Measurements from ENCODE around the gene SLC43A2. TPM values are rescaled to one million over a fixed set of nuclear protein-coding genes. Genes with fewer than 3 reads are reported as not detected.

SLC43A2 gene
- total RNA-seq, 2 donors from 2014 or later, result 29.3 to 38.7 TPM

DNA sequence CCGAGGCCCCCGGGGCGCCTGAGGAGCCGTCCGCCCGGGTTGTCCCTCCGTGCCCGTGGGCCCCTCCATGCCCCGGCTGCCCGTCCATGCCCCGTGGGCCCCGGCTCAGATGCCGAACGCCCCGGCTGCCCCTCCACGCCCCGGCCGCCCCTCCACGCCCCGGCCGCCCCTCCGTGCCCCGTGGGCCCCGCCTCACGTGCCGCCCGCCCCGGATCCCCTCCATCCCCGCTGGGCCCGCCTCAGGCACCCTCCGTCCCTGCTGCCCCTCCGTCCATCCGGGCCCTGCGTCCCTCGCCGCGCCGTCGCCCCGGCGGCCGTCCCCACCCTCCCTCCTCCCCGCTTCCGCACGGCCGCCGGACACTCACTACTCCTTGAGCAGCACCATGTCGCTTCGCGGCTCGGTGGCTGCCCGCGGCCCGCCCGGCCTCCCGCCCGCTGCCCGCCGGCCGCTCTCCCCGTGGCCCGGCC, 66.4 kb downstream of the SLC43A2 start:
- DNase-seq, result peak; percentile 41
- intact Hi-C loops (cut with DNase I), result no loop called here
- TF ChIP-seq, protein P1, sequence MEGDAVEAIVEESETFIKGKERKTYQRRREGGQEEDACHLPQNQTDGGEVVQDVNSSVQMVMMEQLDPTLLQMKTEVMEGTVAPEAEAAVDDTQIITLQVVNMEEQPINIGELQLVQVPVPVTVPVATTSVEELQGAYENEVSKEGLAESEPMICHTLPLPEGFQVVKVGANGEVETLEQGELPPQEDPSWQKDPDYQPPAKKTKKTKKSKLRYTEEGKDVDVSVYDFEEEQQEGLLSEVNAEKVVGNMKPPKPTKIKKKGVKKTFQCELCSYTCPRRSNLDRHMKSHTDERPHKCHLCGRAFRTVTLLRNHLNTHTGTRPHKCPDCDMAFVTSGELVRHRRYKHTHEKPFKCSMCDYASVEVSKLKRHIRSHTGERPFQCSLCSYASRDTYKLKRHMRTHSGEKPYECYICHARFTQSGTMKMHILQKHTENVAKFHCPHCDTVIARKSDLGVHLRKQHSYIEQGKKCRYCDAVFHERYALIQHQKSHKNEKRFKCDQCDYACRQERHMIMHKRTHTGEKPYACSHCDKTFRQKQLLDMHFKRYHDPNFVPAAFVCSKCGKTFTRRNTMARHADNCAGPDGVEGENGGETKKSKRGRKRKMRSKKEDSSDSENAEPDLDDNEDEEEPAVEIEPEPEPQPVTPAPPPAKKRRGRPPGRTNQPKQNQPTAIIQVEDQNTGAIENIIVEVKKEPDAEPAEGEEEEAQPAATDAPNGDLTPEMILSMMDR (IDR thresholded peaks at IDR 0.05), result no peak
- H3K4me3 ChIP-seq, result peak overlapping the region; percentile 89
- peaks cover 11% of the 10 kb centered on the region for H3K4me1 ChIP-seq
- peak overlapping the region; percentile 79 to 93 for H3K9ac ChIP-seq (ENCODE audit: low read depth in 2 of 2, low read length in 2 of 2)
- H3K27ac ChIP-seq, result peak overlapping the region; percentile 67
- H3K27me3 ChIP-seq, result no peaks in the 10 kb centered on the region
- no peaks in the 10 kb centered on the region for H3K36me3 ChIP-seq
- H3K9me3 ChIP-seq, result no peaks in the 10 kb centered on the region

DNA sequence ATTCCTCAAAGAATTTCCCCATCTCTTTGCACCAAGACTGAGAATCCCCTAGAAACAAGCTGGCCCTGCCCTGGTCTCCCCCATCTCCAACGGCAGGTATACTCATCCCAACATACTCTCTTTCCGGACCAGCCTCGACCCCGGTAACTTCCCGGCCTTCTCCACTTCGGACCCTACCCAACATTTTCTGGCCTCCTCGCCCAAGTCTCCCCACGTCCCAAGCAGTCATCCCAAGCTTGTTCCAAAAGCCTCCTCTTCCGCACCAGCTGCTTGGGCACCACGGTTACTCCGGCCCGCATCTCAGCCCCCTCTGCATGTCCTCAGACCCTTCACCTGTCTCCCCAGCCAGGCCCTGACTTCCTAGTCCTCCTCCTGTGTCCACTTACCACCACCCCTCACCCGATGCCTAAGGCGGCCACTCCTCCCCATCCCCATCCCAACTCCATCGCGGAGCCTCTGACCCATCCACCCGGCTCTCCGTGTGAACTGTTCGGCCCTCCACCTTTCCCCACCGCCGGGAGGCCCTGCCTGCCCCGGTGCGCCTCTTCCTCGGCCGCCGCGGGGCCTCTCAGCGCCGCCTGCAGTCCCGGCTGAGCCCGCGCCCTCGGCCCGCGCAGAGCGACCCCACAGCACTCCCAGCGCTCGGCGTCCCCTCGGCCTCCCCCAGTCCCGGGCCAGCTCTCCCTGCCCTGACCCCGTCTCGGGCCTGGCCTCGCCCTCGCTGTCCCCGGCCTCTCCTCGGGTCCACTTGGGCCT, 67.0 kb downstream of the SLC43A2 start:
- Histone ChIP-seq H3K4me3 (peak overlapping the region; percentile 89), H3K27me3 (no peaks in the 10 kb centered on the region), H3K4me1 (peaks cover 11% of the 10 kb centered on the region), H3K9ac (ENCODE audit: low read depth in 2 of 2, low read length in 2 of 2) (peak overlapping the region; percentile 79 to 93), H3K27ac (peak overlapping the region; percentile 67), H3K9me3 (no peaks in the 10 kb centered on the region), H3K36me3 (no peaks in the 10 kb centered on the region)
- peak; percentile 36 for DNase-seq
- intact Hi-C loops (cut with DNase I), result no loop called here
- TF ChIP-seq, protein P1 (IDR thresholded peaks at IDR 0.05), result no peak

DNA sequence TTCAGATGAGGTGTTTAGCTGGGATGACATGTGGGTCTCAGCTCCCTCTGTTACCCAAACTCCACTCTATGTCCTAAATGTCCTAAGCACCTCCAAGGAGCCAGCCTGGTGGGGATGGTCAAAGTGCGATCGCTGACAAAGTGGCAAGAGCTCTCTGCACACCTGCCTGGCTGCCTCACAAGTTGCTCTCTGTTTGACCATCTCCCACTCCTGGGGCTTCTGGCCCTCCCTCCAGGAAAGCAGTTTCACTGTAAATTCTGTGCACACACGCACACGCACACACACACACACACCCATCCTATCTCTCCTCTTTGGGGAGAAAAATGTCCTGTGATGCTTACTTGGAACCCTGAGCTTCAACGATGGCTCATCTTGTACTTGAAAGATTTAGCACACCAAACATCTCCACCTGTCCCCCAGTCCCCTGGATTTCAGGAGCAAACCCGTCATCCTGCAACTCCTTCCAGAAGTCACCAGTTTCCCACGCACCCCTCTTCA, 67.7 kb downstream of the SLC43A2 start:
- TF ChIP-seq, protein P1 (IDR thresholded peaks at IDR 0.05), result no peak
- intact Hi-C loops (cut with DNase I), result no loop called here
- Histone ChIP-seq H3K36me3 (no peaks in the 10 kb centered on the region), H3K27me3 (no peaks in the 10 kb centered on the region), H3K4me1 (peaks cover 11% of the 10 kb centered on the region), H3K27ac (no peak overlapping the region), H3K9me3 (no peaks in the 10 kb centered on the region), H3K9ac (ENCODE audit: low read depth in 2 of 2, low read length in 2 of 2) (peak overlapping the region; percentile 79 to 93), H3K4me3 (peak overlapping the region; percentile 89)
- no peak for DNase-seq

DNA sequence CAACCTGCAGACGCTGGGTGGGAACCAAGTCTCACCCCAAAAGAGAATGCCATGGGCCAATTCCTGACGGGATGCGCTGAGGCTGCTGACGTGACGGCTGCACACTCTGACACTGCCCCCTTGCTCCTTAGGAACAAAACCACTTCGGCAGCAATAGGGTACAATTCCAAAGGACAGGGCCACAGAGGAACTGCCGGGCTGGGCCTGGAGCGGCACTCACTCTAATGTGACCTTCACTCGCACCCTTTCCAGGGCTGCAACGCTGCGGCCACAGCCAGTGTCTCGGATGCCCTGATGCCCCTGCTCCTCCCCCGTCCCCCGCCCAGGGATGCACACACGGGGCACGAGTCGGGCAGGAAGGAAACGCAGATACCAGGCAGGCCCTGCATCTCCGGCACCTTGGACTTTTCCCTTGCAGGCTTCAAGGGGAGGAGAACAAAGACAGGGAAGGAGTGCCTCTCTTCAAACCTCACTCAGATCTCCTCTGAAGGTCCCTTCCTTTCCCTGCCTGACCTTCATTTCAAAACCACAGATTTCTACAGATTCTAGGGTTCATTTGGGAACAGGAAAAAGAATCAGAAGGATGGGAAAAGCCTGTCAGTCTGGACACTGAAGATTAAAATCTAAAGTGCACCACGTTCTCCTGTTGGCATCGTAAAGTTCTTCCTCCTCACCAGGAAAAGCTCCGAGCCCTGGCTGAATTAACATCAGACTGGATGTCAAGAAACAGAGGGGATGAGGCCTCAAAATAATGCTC, 68.4 kb downstream of the SLC43A2 start:
- Histone ChIP-seq H3K36me3 (no peaks in the 10 kb centered on the region), H3K27ac (no peak overlapping the region), H3K9me3 (no peaks in the 10 kb centered on the region), H3K27me3 (no peaks in the 10 kb centered on the region), H3K4me3 (peak overlapping the region; percentile 89), H3K4me1 (peaks cover 11% of the 10 kb centered on the region), H3K9ac (ENCODE audit: low read depth in 2 of 2, low read length in 2 of 2) (peak overlapping the region; percentile 27 to 79)
- intact Hi-C loops (cut with DNase I), result no loop called here
- peak; percentile 57 for DNase-seq
- TF ChIP-seq, protein P1 (IDR thresholded peaks at IDR 0.05), result no peak

All from colonic mucosa (tissue), 4 donors.